HG03095 (cell line): Measurements from ENCODE around the gene COTL1.

Experiments
- ATAC-seq: cut with Tn5 transposase; IDR thresholded peaks from one replicate; pipeline ENCODE4 v1.9.1; 2021; ENCODE audit warnings: moderate library complexity; ENCODE audit not compliant: unreplicated experiment

COTL1 gene

DNA sequence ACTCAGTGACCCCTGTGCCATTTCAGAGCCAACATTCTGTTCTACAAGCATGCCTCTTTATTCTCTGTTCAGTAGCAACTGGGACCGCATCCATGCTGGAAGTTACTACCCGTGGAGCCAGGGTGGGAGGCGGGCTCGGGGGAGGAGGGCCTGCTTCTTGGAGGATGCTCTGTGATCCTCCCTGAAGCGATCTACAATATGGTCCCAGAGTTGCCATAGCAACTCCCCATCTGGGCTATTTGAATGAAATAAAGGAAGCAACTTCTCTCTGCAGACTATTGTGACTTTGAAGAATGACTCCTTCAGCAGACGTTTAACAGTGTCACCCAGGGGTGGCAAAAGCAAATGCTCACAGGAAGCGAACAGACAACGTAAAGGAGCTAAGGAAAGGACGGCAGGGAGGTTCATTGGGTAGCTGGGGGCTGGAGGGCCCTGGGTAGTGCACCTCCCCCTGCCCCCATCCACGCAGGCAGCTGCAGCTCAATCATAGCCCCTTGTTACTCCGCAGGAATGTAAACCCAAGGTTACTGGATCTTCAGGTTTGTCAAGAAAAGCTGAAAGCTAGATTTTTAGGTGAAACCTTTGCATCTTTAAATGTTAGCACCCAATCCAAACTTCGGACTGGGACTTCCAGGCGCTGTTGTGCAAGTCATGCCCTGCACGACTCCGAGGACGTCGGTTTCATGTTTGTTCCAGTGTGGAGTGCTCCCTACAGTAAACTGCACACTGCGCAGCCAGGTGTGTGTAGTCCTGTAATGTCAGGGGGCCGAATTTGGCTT, 62.3 kb downstream of the COTL1 start:
- ATAC-seq: no peak

GRCh38 chr16:84554627-84555328, 63.1 kb downstream of the COTL1 start:
- no peak for ATAC-seq

DNA sequence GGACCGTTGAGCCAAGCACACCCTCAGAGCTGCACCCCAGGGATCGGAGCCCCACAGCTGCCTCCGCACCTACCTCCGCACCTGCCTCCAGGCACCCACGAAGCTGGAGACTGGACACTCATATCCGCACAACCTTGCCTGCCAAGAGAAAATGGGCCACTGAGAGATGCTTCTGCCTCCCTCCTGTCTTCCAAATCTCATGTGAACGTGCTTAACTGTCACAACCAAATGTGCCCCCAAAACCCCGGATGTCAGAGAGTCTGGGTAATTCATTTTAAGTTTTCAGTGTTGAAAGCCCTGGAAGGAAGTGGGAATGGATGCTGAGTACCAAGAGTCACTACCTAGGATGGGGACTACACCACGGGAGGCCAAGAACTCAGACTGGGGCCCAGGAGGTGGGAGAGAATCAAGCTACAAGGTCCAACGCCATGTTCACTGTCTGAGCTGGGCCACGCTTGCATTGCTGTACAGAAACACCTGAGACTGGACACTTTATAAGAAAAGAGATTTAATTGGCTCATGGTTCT, 63.9 kb downstream of the COTL1 start:
- ATAC-seq: no peak

- no peak for ATAC-seq
Measured at GRCh38 chr16:84552135-84552534, 65.7 kb downstream of the COTL1 start.

DNA sequence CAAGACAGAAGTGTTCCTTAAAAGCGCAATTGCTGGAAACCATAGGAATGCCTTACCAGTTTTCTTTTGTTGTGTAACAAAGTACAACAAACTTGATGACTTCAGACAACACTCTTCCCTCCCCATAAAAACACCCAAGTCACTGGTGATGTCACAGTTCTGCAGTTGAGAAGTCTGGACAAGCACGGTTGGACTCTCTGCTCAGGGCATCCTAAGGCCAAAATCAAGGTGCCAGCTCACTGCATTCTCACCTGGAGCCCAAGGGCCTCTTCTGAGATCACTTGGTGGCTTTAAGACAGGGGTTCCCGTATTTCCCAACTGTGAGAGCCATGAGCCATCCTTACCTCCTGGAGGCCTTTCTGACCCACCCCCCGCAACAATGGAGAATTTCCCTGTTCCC, 67.8 kb downstream of the COTL1 start:
- ATAC-seq: no peak

DNA sequence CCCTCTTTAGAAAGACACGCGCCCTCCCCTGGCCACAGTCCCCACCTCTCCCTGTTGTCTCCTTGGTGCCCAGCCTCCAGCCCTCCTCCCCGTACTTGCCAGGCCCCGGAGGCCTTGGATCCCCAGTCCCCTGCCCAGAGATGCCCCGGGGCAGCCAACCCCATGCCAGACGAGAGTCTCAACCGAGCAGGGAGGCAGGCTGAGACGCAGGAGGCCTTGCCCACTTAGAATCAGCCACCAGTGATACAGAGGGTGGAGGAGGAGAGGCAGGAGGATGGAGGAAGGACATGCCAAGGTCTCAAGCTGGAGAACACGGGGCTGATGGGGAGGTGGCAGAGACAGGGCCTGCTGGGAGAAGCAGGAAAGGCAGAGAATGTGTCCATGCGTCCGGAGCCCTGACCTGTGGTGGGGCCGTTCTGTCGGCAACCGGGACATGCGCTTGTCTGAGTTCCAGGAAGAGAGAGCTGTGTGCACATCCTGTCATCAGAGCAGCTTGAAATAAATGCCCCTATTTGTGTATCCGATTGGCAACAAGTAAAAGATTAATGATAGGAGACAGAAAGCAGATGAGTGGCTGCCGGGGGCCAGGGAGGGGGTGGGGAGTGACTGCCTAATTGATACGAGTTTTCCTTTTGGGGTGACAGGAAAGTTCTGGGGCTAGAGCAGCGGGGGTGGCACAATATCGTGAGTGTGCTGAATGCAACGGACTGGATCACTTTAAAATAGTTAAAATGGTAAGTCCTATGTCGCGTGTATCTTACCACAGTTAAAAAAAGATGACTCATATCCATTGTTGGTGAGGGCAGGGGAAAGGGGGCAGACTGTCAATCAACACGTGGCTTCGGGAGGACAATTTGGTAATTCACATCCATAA, 68.7 kb downstream of the COTL1 start:
- ATAC-seq: no peak

DNA sequence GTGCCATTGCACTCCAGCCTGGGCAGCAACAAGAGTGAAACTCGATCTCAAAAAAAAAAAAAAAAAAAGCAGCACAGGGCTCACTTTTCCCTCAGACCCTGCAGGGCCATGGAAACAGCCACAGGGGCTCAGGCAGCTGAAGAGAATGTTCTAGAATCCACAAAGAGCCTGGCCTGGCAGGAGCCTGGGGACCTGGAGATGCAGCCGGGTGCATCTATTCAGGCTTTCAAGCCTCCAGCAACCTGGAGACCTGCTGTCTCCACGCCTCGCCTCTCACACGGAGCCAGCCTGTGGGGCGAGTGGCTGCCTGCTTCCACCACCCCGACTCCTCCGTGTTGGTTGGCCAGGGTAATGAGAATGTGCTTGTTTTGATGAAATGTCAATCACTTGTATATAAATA, 69.4 kb downstream of the COTL1 start:
- no peak for ATAC-seq

GRCh38 chr16:84547546-84548061, 70.3 kb downstream of the COTL1 start:
- no peak for ATAC-seq

- no peak for ATAC-seq
Measured at GRCh38 chr16:84546669-84547545, 71.0 kb downstream of the COTL1 start.

- ATAC-seq: no peak
Measured at GRCh38 chr16:84545114-84545737, 72.7 kb downstream of the COTL1 start.

DNA sequence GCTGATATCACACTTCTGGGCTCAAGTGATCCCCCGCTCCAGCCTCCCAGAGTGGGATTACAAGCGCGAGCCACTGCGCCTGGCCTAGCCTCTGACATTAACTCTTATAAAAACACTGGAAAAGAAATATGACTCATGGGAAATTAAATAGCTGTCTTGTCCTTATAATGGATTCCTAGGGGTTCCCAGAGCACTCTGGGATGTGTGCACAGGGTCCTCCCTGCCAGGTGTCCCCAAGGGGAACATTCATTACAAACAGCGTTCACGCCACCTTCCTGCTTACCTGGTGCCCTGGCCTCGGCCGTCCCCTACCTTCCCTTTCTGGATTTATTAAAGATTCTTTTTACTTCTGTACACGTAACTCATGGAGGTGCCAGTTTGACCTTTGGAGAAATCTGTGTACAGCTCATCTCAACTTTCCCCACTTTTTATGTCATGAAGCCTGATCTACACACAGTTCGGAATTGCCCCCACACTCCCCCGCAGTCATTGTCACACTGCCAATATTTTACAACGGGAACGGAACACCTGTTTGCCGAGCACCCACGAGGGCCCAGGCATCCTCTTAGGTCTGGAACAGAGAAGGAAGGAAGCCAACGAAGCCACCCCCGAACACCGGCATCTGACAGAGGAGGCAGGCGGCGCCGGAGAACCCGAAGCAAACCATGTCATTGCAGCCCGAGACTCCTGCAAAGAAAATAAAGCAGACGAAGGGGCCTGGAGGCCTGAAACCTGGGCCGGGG, 73.7 kb downstream of the COTL1 start:
- ATAC-seq: no peak

- no peak for ATAC-seq
Measured at GRCh38 chr16:84543253-84543652, 74.6 kb downstream of the COTL1 start.

GRCh38 chr16:84541999-84542817, 75.7 kb downstream of the COTL1 start:
- no peak for ATAC-seq

- ATAC-seq: no peak
Measured at GRCh38 chr16:84540194-84540593, 77.7 kb downstream of the COTL1 start.

DNA sequence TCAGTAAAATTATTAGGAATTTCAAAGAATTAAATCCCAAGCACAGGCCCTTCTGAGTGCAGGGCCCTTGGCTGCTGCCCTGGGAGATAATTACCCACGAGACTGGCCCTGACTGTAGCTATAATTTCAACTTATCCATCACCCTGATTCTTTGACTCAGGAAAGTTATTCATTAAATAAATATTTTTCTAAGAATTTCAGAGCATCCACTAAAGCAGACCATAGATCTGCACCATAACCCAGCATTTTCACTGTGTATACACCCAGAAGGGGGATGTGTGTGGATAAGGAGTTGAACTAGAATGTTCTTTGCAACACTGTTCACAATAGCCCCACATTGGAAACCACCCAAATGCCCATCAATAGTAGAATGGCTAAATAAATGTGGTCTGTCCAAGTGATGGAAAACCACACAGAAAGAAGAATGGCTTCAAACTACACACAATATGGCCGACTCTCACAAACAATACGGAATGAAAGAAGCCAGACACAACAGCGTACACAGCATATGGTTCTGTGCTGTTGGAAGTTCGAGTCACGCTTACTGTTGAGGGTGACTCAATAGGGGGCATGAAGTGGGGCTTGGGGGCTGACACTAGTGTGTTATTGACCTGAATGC, 79.5 kb downstream of the COTL1 start:
- ATAC-seq: no peak

GRCh38 chr16:84537491-84538151, 80.3 kb downstream of the COTL1 start:
- ATAC-seq: no peak

- ATAC-seq: no peak
Measured at GRCh38 chr16:84535851-84536250, 82.0 kb downstream of the COTL1 start.
